Adrenal gland (tissue), 12 donors: ENCODE data around the gene FAU. TPM values are rescaled to one million over a fixed set of nuclear protein-coding genes. Genes with fewer than 3 reads are reported as not detected.

ENCODE experiments used
- DNase-seq, 7 donors: peaks; one replicate each; pipeline ENCODE4 v3.0.0-alpha.2; 2019 to 2020
- H3K27ac ChIP-seq, 5 donors: fragments of 200-600 bp; sonication (generic) in 4 of 5; 1 replicate in 3 of 5; 2 replicates in 2 of 5; pipeline versions ENCODE4 v1.5.1 to v1.8.0; 2016 to 2020; ENCODE audit warnings: mild to moderate bottlenecking in 1 of 5
- H3K27me3 ChIP-seq: fragments of 200-600 bp; 2 replicates; pipeline ENCODE4 v1.8.0; 2021
- H3K36me3 ChIP-seq, 2 donors: fragments of 200-600 bp; replicated peaks in 1 of 2; 1 replicate in 1 of 2; 2 replicates in 1 of 2; pipeline versions ENCODE4 v1.5.1 to v1.8.0; 2018 to 2022
- H3K4me1 ChIP-seq, 2 donors: fragments of 200-600 bp; replicated peaks in 1 of 2; 1 replicate in 1 of 2; 2 replicates in 1 of 2; pipeline versions ENCODE4 v1.5.1 to v1.8.0; 2018 to 2021
- H3K4me3 ChIP-seq, 4 donors: fragments of 200-600 bp; sonication (generic) in 3 of 4; one replicate each; pipeline ENCODE4 v1.5.1; 2016 to 2018
- H3K9me3 ChIP-seq, 3 donors: fragments of 200-600 bp; sonication (generic) in 1 of 3; replicated peaks in 1 of 3; 1 replicate in 2 of 3; 2 replicates in 1 of 3; pipeline versions ENCODE4 v1.5.1 to v1.8.0; 2016 to 2021
- CTCF ChIP-seq, 6 experiments: fragments of 450-650 bp in 4 of 6; fragments of 200-600 bp in 2 of 6; sonication (generic) in 1 of 6; IDR thresholded peaks; 1 replicate in 5 of 6; 2 replicates in 1 of 6; pipeline versions ENCODE4 v1.5.1 to v1.8.0; 2016 to 2021; ENCODE audit warnings: antibody characterized with exemption in 6 of 6, mild to moderate bottlenecking in 2 of 6, moderate library complexity in 1 of 6
- POLR2A ChIP-seq, 2 donors: fragments of 450-650 bp; IDR thresholded peaks; one replicate each; pipeline ENCODE4 v1.6.1; 2017; ENCODE audit warnings: antibody characterized with exemption in 2 of 2, mild to moderate bottlenecking in 2 of 2, moderate library complexity in 1 of 2
- WGBS, 4 donors: extraction: QIAGEN DNeasy Blood & Tissue Kit in 2 of 4; methylation state at CpG; one replicate each; pipeline versions ENCODE4 v1.1.5 to v1.1.7; 2013 to 2017; 5-methylcytosine and 5-hydroxymethylcytosine counted together
- intact Hi-C, 2 donors: fragments of 100-400 bp; cut with DNase I; formaldehyde crosslinking; loops; one replicate each; pipeline versions ENCODE4 v1.14.1 to v1.15.0; 2022 to 2023
- polyA plus RNA-seq, 3 donors: library from polyadenylated mRNA; stranded (reverse); fragments of 200-250 nt in 2 of 3; fragments of 350-450 nt in 1 of 3; fragmentation: Illumina TruSeq in 1 of 3; extraction: RNeasy Lipid Tissue Mini Kit (QIAGEN cat#74804) in 1 of 3; gene quantifications; one replicate each; pipeline ENCODE4 v1.2.3, GENCODE V29; 2013 to 2014
- total RNA-seq, 9 donors: library from RNA; depleted of rRNA in 4 of 9; stranded (reverse); fragments of >200 nt in 4 of 9; fragments of 120-200 nt in 1 of 9; fragmentation: NEBNext Ultra II Directional in 1 of 9; extraction: Animal tissue kit (Norgen Biotek cat#: 25700) in 1 of 9; gene quantifications; one replicate each; pipeline versions ENCODE4 v1.1.0 to v1.2.4, GENCODE V29; 2013 to 2023
- donor health status: healthy with polysubstance abuse.
- donor health status: Bipolar disorder and iron deficiency.
- donor health status: DM: yes; HTN: yes; CAD: no.
- donor health status: DM: no; HTN: no; CAD: no.
- donor health status: DM: no; HTN: no; CAD: no.
- donor health status: DM: yes; HTN: yes; CAD: no.

The FAU gene
- total and polyA plus RNA-seq, 12 donors, result 361 to 2,488 (median 1,029) TPM

- 77 to 84% (median 80%) methylated on average over 7 of the region's 7 CpGs for WGBS, 4 donors
Measured at GRCh38 chr11:65141896-65142494, 20.1 kb upstream of the FAU start.

GRCh38 chr11:65136515-65137096, 14.7 kb upstream of the FAU start:
- Histone ChIP-seq H3K4me3 (no peak overlapping the region), H3K4me1 (peaks cover 18 to 29% of the 10 kb centered on the region in 2 donors), H3K27me3 (no peaks in the 10 kb centered on the region), H3K36me3 (peaks cover 0 to 15% of the 10 kb centered on the region in 2 donors), H3K9me3 (no peaks in the 10 kb centered on the region), H3K27ac (no peak overlapping the region)
- peak in 2 of 7 donors; percentile 22 to 45 for DNase-seq
- TF ChIP-seq CTCF (IDR thresholded peaks at IDR 0.05) (no peak), POLR2A (IDR thresholded peaks at IDR 0.05) (no peak)
- WGBS, 4 donors, result 86 to 90% (median 88%) methylated on average over 15 of the region's 15 CpGs
- intact Hi-C loops, result loop anchor here in 1 of 2 donors (5.0 kb wide), 1 partner anchor 46 kb away; the partner anchor contains the start of gene CAPN1

More at GRCh38 chr11:65141896-65142494, 20.1 kb upstream of the FAU start:
- Histone ChIP-seq H3K27me3 (no peaks in the 10 kb centered on the region), H3K4me3 (no peak overlapping the region), H3K27ac (no peak overlapping the region), H3K4me1 (no peaks in the 10 kb centered on the region), H3K9me3 (no peaks in the 10 kb centered on the region), H3K36me3 (no peaks in the 10 kb centered on the region)
- TF ChIP-seq CTCF (IDR thresholded peaks at IDR 0.05), result no peak
- TF ChIP-seq POLR2A (IDR thresholded peaks at IDR 0.05), result no peak
- intact Hi-C loops, result loop anchor here in 1 of 2 donors (10.0 kb wide), 1 partner anchor 617 kb away; no protein-coding TSS in a partner anchor
- DNase-seq, result peak in 1 of 7 donors; percentile 9

GRCh38 chr11:65135633-65136145, 13.8 kb upstream of the FAU start:
- H3K36me3 ChIP-seq, result peaks cover 0 to 24% of the 10 kb centered on the region in 2 donors
- peaks cover 18 to 29% of the 10 kb centered on the region in 2 donors for H3K4me1 ChIP-seq
- H3K9me3 ChIP-seq, result no peaks in the 10 kb centered on the region
- H3K27ac ChIP-seq, result peak overlapping the region in 3 of 5 donors; percentile 96 to 98 (median 96)
- intact Hi-C loops, result loop anchor here in 1 of 2 donors (5.0 kb wide), 1 partner anchor 47 kb away; the partner anchor contains the start of gene CAPN1
- DNase-seq, result peak in 1 of 7 donors; percentile 52
- H3K27me3 ChIP-seq, result no peaks in the 10 kb centered on the region
- WGBS, 4 donors, result 57 to 64% (median 61%) methylated on average over 11 of the region's 11 CpGs
- H3K4me3 ChIP-seq, result peak overlapping the region in 2 of 4 donors; percentile 78 to 92
- TF ChIP-seq CTCF (IDR thresholded peaks at IDR 0.05) (no peak), POLR2A (IDR thresholded peaks at IDR 0.05) (no peak)

- H3K36me3 ChIP-seq, result peaks cover 0 to 30% of the 10 kb centered on the region in 2 donors
- DNase-seq, result peak; percentile 90 to 98 (median 97)
- WGBS, 4 donors, result 1 to 4% (median 2%) methylated on average over 14 to 24 of the region's 24 CpGs
- H3K4me3 ChIP-seq, result peak overlapping the region; percentile 52 to 92 (median 84)
- H3K27ac ChIP-seq, result peak overlapping the region; percentile 80 to 98 (median 96)
- intact Hi-C loops, result loop anchor here in 1 of 2 donors (5.0 kb wide), 1 partner anchor 47 kb away; the partner anchor contains the start of gene CAPN1
- no peaks in the 10 kb centered on the region for H3K27me3 ChIP-seq
- H3K4me1 ChIP-seq, result peaks cover 18 to 29% of the 10 kb centered on the region in 2 donors
- H3K9me3 ChIP-seq, result no peaks in the 10 kb centered on the region
- no peak for TF ChIP-seq CTCF (IDR thresholded peaks at IDR 0.05)
- peak in 1 of 2 donors; percentile 64 for TF ChIP-seq POLR2A (IDR thresholded peaks at IDR 0.05)
Measured at GRCh38 chr11:65134952-65135632, 13.2 kb upstream of the FAU start.
